ENCODE results near the gene LRIG1. TPM values are rescaled to one million over a fixed set of nuclear protein-coding genes. Genes with fewer than 3 reads are reported as not detected.

LRIG1 gene
- total RNA-seq, 1 experiment from 2014 or later = 14.7 TPM

GRCh38 chr3:66492071-66492470, 8.8 kb downstream of the LRIG1 start:
- H3K9me3 Mint-ChIP-seq (ENCODE audit: low read depth, unreplicated experiment) = no peaks in the 10 kb centered on the region
- H3K4me1 Mint-ChIP-seq (ENCODE audit: low read depth, unreplicated experiment) = peaks cover 49% of the 10 kb centered on the region
- H3K36me3 Mint-ChIP-seq (ENCODE audit: insufficient read depth, unreplicated experiment) = no peaks in the 10 kb centered on the region
- TF ChIP-seq, protein P1, sequence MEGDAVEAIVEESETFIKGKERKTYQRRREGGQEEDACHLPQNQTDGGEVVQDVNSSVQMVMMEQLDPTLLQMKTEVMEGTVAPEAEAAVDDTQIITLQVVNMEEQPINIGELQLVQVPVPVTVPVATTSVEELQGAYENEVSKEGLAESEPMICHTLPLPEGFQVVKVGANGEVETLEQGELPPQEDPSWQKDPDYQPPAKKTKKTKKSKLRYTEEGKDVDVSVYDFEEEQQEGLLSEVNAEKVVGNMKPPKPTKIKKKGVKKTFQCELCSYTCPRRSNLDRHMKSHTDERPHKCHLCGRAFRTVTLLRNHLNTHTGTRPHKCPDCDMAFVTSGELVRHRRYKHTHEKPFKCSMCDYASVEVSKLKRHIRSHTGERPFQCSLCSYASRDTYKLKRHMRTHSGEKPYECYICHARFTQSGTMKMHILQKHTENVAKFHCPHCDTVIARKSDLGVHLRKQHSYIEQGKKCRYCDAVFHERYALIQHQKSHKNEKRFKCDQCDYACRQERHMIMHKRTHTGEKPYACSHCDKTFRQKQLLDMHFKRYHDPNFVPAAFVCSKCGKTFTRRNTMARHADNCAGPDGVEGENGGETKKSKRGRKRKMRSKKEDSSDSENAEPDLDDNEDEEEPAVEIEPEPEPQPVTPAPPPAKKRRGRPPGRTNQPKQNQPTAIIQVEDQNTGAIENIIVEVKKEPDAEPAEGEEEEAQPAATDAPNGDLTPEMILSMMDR (IDR thresholded peaks at IDR 0.05; ENCODE audit: unreplicated experiment) = no peak
- H3K27ac Mint-ChIP-seq (ENCODE audit: unreplicated experiment) = peak overlapping the region; percentile 54
- no TSS peak for BruUV-seq (replicated peaks)
- DNase-seq = no peak
- intact Hi-C loops (cut with micrococcal nuclease; ENCODE audit: unreplicated experiment) = loop anchor here (1.0 to 5.0 kb wide), 2 partner anchors 11 to 85 kb away; no protein-coding TSS in a partner anchor
- H3K4me3 Mint-ChIP-seq (ENCODE audit: low read depth, unreplicated experiment) = peak overlapping the region; percentile 44
- CTCF ChIA-PET = interaction anchor here (0.6 to 0.7 kb wide), 2 partner anchors 12 to 47 kb away, joined by 3 to 4 read pairs; no protein-coding TSS in a partner anchor
- no peaks in the 10 kb centered on the region for H3K27me3 Mint-ChIP-seq (ENCODE audit: unreplicated experiment)

GRCh38 chr3:66490984-66491383, 9.8 kb downstream of the LRIG1 start:
- TF ChIP-seq, protein P1 (IDR thresholded peaks at IDR 0.05; ENCODE audit: unreplicated experiment) = no peak
- DNase-seq = no peak
- Mint-ChIP-seq H3K4me3 (ENCODE audit: low read depth, unreplicated experiment) (no peak overlapping the region), H3K9me3 (ENCODE audit: low read depth, unreplicated experiment) (no peaks in the 10 kb centered on the region), H3K27me3 (ENCODE audit: unreplicated experiment) (no peaks in the 10 kb centered on the region), H3K36me3 (ENCODE audit: insufficient read depth, unreplicated experiment) (no peaks in the 10 kb centered on the region), H3K27ac (ENCODE audit: unreplicated experiment) (no peak overlapping the region), H3K4me1 (ENCODE audit: low read depth, unreplicated experiment) (peaks cover 40% of the 10 kb centered on the region)
- BruUV-seq (replicated peaks) = no TSS peak
- intact Hi-C loops (cut with micrococcal nuclease; ENCODE audit: unreplicated experiment) = loop anchor here (5.0 kb wide), 1 partner anchor 84 kb away; no protein-coding TSS in a partner anchor
- CTCF ChIA-PET = interaction anchor here (1.7 kb wide), 1 partner anchor 12 kb away, joined by 4 read pairs; no protein-coding TSS in a partner anchor

GRCh38 chr3:66490214-66490613, 10.6 kb downstream of the LRIG1 start:
- BruUV-seq (replicated peaks) = no TSS peak
- TF ChIP-seq, protein P1 (IDR thresholded peaks at IDR 0.05; ENCODE audit: unreplicated experiment) = no peak
- Mint-ChIP-seq H3K27me3 (ENCODE audit: unreplicated experiment) (no peaks in the 10 kb centered on the region), H3K36me3 (ENCODE audit: insufficient read depth, unreplicated experiment) (no peaks in the 10 kb centered on the region), H3K9me3 (ENCODE audit: low read depth, unreplicated experiment) (no peaks in the 10 kb centered on the region), H3K4me1 (ENCODE audit: low read depth, unreplicated experiment) (peaks cover 35% of the 10 kb centered on the region), H3K4me3 (ENCODE audit: low read depth, unreplicated experiment) (no peak overlapping the region), H3K27ac (ENCODE audit: unreplicated experiment) (no peak overlapping the region)
- intact Hi-C loops (cut with micrococcal nuclease; ENCODE audit: unreplicated experiment) = loop anchor here (5.0 kb wide), 1 partner anchor 83 kb away; no protein-coding TSS in a partner anchor
- DNase-seq = no peak
- CTCF ChIA-PET = interaction anchor here (1.7 kb wide), 2 partner anchors 9 to 11 kb away, joined by 4 to 6 read pairs; no protein-coding TSS in a partner anchor

DNA sequence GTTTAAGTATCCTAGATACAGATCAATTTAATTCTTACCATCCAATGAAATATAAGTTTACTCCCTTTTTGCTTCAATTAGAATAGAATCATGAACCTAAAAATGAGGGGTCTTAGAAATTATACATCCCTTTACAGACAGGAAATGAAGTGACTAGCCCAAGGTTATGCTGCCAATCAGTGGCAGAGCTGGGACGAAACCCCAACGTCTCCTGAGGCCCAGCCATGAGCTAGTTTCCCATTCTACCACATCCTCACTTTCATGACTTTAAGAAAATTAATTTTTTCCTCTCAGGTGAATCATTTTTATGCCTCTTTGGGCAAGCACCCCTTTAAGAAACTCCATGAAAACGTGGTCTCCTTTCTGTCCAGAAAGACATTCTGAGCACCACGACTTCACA, 11.2 kb downstream of the LRIG1 start:
- no TSS peak for BruUV-seq (replicated peaks)
- intact Hi-C loops (cut with micrococcal nuclease; ENCODE audit: unreplicated experiment) = loop anchor here (10.0 kb wide), 1 partner anchor 395 kb away; no protein-coding TSS in a partner anchor
- Mint-ChIP-seq H3K36me3 (ENCODE audit: insufficient read depth, unreplicated experiment) (no peaks in the 10 kb centered on the region), H3K4me3 (ENCODE audit: low read depth, unreplicated experiment) (no peak overlapping the region), H3K4me1 (ENCODE audit: low read depth, unreplicated experiment) (peaks cover 31% of the 10 kb centered on the region), H3K27ac (ENCODE audit: unreplicated experiment) (no peak overlapping the region), H3K27me3 (ENCODE audit: unreplicated experiment) (no peaks in the 10 kb centered on the region), H3K9me3 (ENCODE audit: low read depth, unreplicated experiment) (no peaks in the 10 kb centered on the region)
- DNase-seq = no peak
- TF ChIP-seq, protein P1 (IDR thresholded peaks at IDR 0.05; ENCODE audit: unreplicated experiment) = no peak
- CTCF ChIA-PET = interaction anchor here (0.6 to 1.7 kb wide), 3 partner anchors 9 to 20 kb away, joined by 4 to 6 read pairs (median 4); no protein-coding TSS in a partner anchor

Data from Calu3 (cell line).